Cerebellar nuclear complex (tissue), 1 donor: ENCODE data around the gene RPS3.
"Not testable (repeated sequence)": the region's sequence is repeated elsewhere in the genome, so short reads cannot be mapped to it uniquely, and the experiment has no call there.

ENCODE experiments used
- DNase-seq, 2 experiments: peaks; one replicate each; lab custom pipeline; 2025; lab: John Stamatoyannopoulos, UW

The RPS3 gene

DNA sequence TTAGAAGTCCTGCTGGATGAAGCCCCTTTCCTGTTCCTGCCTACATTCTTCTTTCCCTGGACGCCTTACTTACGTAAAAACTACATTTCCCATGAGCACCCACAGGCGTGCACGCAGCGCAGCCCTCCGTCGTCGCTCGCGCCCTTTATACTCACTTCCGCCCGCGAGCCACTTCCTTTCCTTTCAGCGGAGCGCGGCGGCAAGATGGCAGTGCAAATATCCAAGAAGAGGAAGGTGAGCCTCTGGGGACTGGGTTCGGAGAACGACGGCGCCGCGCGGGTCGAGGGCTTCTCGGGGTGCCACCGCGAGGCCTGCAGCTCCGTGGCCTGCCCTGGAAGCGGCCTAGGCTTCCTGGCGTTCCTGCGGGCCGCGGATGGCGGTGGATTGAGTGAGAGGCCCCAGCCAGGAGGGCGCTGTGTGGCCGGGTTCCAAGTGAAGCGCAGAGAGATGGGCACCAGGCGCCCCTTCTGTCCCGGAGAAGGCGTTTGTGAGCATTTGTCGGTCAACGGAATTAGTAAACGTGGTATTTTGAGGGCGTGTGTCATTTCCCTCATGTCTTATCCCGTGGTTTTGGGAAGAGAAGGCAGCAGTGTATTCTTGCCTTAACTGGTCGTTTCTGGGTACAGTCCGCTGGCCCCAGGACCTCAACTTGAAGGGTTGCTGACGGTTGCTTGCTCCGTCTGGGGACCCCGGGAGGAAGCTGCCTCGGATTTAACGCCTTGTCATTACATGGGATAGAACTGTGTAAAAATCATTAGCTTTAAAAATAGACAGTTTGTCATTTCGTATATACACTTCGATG lies at the start of gene RPS3:
TSS of gene RPS3 (plus strand) at position 175 of the 802 bp plus-strand sequence. CDS start at position 205, 30 bp downstream.
- peak in 1 of 2 experiments; percentile 56 for DNase-seq

DNA sequence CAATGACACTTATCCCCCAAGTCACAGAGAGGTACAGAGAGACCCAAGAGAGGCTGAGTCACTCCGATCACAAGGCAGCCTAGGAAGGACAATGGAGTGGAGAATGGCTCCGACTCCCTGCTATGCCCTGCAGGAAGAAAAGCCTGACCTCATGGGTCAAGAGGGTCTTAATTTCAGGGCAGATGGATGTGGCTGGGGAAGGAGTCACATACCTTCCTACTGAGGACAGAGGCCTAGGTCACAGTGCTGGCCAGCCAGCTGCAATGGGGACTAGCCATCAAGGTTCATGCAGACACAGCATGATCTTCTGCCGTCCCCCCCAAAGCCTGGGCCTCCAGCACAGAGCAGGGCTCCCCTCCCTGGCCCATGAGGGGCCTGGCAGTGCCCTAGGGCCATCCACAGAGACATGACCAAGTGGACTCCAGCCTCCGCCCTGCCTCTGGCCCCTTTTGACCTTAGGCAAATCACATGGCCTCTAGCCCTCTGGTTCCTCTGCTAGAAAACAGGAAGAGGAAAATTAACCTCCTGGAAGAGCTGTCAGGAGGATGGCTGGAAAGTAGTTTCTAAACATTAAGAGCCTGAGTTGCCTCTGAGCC lies 49.7 kb upstream of the RPS3 start:
- no peak for DNase-seq

DNA sequence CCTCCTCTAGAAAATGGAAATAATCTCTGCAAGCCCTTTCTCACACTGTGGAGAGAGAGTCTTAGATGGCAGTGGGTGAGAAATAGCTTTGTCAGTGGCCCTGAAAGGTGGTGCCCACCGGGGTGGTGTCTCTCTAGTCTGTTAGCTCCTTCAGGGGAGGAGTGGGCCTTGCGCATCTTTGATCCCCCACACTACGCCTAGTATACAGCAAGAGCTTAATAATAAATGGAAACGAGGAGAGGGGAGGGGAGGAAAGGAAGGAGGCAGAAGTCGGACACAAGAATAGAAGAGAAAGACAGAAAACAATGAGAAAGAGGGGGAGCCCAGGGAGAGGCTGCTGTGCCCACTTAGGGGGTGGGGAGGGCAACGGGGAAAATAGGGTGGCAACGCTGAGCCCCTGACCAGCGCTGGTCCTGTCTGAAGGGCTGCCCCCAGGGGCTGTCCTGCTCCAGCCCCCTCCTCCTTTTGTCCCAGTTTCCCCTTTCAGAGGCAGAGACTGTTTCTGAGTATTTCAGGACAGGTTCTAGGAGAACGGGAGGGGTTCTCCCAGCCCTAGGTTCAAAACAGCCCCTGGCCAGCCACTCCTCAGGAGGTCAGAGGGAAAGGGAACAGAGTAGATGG lies 49.1 kb upstream of the RPS3 start:
- no peak for DNase-seq

DNA sequence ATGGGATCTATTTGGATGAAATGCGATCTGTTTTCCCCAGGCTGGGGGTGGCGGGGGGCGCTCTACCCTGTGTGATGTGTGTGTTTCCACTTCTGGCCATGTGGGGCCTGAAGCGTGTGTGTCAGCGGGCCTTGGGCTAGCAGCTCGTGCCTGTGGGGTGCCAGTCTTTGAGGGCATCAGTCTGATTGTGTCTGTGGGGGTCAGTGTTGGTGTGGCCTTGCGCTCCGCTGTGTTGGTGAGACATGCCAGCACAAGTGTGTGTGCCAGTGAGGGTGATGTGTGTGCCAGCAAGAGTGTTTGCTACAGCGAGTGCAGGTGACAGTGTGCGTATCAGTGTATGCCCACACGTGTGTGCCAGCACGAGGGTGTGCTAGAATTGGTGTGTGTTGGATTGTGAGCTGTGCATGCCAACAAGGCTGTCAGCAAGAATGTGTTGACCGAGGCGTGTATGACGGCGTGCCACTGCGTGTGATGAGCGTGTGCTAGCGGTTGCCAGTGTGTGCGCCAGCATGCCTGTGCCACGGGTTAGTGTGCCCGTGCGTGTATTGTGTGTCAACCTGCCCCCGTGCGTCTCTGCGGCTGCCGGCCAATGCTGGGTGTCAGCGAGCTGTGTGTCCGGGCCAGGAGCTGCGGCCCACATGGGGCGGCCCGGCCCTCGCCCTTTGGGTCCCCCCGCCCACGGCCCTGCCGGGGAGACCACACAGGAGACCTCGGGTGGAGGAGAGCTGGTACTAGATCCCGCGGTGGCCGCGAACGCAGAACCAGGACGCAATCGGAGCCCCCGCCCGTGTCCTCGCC lies 48.4 kb upstream of the RPS3 start:
- no peak for DNase-seq

DNA sequence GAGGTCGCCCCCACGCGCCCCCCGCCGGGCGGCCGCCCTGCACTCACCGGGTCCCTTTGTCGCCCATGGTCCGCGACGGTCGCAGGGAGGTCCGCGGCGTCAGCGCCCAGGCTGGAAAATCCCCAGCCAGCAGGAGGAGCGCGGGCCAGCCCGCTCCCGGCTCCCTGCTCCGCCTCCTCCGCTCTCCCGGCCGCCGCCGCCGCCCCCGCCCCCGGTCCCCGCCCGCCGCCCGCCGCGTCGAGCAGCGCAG lies 47.9 kb upstream of the RPS3 start, which contains the start of gene ARRB1:
TSS of gene ARRB1 (minus strand) at position 121 of the 250 bp plus-strand sequence. CDS start at position 67, 54 bp downstream.
- DNase-seq: no peak

DNA sequence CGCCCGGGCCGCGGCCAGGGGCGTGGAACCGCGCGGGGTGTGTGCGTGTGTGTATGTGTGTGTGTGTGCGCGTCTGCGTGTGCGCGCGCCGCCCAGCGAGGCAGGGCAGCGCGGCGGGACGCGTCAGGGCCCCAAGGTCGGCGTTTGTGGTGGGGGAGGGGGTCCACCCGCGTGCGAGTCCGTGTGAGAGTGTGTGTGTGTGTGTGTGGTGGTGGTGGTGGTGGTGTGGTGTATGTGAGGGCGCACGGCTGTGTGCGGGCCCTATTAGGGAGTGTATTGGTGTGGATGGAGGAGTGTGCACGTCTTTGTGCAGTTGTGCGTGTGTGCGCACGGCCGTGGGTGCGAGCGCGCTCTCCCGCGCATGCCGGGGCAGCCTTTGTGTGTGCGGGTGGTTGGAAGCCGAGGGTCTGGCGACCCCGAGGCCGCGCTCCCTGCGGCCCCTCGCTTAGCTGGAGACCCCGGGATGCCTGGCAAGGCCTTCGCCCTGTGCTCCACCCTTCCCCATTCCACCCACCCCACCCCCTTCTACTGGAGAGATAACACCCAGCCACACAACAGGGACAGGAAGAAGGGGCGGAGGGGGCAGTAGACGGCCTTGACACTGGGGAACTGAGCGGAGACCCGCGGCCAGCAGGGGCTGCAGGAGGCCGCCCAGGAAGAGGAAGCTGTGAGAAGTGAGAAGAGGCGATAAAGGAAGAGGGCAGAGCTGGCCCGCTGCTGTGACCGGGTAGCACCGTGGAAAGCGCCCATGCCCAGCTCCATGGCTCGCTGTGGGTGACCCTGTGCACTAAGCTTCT lies 47.3 kb upstream of the RPS3 start:
- no peak for DNase-seq

DNA sequence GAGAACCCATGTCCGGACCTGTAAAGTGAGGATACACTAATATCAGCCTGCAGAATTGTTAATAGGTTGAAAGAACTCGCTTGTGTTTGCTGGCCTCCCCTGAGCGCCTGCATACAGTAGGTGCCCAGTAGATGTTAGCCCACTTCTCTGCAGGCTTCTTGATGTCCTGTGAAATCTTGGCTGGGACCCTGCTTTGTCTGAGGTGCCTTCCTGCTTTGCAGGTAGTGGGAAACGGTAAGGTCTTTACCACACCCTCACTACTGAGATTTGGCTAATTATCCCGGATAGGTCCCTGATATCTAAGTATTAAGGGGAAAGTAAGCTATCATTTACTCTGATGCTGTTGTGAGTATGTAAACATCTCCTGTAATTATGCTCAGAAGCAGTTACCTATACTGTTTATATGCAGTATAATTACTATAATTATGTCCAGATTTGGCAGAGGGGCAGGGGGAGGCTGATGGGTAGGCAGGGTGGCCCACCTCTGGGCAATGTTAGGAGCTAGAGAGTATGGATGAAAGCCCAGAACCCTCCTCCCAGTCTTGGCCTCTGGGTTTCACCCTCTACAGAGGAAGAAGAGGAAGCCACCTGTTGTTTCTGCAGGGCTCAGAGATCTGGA lies 46.6 kb upstream of the RPS3 start:
- no peak for DNase-seq

DNA sequence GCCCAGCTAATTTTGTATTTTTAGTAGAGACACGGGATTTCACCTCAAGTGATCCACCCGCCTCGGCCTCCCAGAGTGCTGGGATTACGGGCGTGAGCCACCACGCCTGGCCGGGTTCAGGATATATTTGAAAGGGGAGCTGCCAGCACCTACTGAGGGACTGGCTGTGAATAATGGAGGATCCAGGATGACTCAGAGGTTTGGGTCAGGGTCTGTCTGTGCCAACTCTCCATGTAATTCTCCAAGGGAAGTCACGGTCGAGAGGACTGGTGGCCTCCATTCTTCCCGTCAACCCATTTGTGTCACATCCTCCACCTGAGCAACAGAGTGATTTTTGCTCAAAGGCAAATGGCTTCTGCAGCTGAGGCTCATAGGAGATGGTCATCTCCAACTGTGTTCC lies 44.3 kb upstream of the RPS3 start:
- DNase-seq: no peak

DNA sequence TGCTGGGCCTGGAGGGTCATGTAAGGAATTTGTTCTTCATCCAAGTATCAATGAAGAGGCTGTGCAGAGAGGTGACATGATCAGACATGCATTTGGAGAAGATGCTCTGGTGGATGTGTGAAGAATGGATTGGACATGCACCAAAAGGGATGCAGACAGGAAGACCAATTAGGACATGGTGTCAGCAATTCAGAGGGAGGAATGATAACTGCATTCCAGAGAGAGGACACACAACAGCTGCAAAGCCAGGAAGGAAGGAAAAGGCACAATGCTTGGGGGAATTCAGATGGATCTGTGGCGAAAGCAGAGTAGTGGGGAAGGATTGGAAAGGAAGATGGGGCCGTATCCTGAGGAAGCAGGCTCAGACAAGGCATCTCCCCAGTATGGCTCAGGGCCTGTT lies 42.7 kb upstream of the RPS3 start:
- no peak for DNase-seq

DNA sequence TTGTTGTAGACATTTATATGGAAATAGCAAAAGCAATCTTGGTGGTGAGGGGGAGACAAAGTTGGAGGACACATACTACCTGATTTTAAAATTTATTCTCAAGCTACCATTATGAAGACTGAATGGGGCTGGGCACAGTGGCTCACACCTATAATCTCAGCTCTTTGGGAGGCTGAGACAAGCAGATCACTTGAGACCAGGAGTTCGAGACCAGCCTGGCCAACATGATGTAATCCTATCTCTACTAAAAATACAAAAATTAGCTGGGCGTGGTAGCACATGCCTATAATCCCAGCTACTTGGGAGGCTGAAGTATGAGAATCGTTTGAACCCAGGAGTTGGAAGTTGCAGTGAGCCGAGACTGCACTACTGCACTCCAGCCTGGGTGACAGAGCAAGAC lies 37.0 kb upstream of the RPS3 start:
- DNase-seq: not testable (repeated sequence)

DNA sequence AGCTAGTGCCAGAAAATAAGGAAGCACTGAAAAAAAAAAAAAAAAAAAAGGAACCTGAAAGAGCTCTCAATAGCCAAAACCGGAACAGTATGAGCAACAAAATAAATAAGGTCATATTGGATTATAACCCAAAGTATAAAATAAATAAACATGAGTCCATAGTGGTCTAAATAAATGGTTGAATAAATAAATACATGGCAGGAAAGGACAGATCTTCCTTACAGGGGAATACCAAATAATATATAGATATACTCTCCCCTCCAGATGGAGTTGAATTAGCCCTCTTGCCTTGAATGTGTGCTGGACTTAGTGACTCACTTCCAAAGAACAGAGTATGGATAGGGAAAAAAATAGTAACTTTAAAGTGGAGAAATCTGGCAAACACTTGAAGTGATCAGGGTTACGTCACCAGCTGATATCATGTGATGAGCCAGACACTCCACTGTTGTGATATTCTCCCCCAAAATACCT lies 33.6 kb upstream of the RPS3 start:
- DNase-seq: no peak

DNA sequence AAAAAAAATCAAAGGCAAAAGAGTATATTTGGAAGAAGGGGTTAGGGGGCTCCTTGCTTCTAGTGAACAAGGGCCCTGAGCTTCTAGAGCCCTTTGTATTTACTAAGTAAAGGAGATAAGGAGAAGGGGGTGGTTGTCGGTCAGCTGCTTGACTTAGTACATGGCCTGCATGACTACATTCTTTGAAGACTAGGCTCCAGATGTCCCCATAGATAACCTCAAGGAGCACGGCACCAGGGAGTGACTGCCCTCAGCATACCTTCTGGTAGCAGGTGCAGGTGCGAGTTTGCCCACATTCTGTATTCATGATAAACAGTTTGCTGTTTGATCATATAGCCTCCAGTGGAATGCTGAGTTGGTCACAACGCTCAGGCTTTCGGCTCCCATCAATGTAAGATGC lies 32.5 kb upstream of the RPS3 start:
- not testable (repeated sequence) for DNase-seq

DNA sequence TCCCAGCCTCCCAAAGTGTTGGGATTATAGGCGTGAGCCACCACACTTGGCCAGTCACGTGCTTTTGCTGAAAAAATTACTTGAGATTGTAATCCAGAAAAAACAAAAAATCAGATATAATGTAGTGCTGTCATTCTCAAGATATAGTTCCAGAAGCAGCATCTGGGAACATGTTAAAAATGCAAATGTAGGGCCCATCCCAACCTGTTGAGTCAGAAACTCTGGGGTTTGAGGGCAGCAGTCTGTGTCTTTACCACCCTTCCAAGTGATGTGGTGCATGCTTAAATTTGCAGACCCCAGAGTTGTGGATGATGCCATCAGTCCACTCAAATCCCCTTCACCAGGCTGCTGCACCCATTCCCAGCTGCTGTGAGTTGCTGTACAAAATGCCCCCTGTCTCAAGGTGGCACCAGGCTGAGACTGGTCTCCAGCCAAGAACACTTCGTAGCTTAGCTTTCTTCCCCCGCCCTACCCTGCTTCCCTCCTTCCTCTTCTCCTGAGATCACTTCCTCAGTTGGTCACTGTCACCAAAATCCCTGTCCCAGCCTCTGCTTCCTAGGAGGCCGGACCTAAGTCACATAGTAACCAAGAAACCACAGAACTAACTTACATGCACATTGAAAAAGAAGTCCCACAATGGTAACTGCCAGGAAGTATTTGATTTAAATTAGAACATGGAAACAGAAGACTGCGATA lies 29.6 kb upstream of the RPS3 start:
- DNase-seq: no peak

DNA sequence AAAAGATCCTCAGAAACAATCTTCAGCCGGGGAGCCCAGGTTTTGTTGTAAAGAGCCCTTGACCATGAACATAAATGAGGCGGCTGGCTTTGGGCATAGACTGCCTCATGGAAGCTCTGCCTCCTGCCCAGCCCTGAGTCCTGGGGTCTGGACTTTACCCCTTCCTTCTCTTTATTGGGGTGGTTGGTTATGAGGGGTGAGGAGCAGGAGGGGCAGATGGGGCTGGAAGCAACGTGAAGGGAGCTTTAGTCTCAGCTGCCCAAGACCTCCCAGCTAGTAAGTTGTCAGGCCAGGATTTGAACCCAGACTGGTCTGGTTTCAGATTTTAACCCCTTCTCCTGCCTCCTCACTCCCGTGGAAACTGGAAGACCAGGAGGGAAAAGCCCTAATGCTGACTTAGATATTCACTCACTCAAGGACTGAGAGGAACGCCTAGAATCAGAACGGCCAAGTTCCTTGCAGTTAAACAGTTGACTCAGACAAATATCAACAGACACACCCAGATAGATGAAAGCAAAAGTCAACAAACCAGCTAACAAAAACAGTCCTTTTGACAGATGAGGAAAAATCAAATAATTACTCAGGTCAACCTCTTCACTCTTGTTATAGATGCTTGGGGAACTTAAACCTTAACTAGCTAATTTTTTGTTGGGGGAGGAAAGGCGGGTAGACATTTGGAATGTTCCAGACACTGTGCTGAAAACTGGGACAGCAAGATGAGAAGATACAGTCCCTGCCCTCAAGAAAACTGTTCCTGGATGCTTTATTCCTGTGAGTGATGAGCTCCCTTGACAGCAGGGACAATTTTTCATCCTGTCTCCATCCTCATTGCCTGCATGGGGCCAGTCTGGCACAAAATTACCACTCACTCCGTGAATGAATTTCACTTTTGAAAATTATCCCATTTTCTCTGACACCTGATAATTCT lies 27.1 kb upstream of the RPS3 start:
- DNase-seq: no peak

DNA sequence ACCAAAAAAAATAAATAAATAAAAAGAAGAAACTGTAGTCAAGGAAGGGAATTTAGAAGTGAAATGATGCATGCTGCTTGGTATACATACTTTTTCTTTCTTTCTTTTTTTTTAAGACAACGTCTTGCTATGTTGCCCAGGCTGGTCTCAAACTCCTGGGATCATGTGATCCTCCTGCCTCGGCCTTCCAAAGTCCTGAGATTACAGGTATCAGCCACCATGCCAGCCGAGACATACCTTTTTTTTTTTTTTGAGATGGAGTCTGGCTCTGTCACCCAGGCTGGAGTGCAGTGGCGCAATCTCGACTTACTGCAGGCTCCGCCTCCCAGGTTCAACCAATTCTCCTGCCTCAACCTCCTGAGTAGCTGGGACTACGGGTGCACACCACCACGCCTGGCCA lies 26.1 kb upstream of the RPS3 start:
- no peak for DNase-seq

DNA sequence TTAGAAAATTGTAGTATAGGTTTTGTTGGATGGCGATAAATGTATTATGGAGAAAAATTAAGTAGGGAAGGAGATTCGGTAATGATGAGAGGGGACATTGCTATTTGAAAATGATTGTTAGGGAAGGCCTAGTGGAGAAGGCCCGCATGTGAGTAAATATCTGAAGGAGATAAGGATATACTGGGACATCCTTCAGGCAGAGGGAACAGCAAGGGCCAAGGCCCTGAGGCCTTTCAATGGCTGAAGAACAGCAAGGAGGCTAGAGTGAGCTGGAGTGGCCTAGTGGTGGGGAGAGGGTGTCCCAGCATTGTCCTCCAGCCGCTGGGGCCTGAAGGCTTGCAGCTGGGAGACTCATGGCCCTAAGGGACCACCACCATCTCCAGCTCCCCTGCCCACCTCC lies 24.7 kb upstream of the RPS3 start:
- no peak for DNase-seq

DNA sequence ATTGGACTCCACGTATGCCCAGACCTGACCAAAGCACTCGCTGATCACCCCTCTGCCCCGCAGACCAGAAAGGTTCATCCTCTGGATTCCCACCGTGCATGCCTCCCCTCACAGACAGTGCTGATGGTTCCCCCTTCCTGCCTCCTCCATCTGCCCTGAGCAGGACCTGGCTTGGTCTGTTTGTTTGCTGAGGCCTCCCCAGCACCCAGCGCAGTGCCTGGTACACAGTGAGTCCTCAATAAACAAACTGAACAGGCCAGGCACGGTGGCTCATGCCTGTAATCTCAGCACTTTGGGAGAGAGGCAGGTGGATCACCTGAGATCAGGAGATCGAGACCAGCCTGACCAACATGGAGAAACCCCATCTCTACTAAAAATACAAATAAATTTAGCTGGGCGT lies 23.7 kb upstream of the RPS3 start:
- no peak for DNase-seq

DNA sequence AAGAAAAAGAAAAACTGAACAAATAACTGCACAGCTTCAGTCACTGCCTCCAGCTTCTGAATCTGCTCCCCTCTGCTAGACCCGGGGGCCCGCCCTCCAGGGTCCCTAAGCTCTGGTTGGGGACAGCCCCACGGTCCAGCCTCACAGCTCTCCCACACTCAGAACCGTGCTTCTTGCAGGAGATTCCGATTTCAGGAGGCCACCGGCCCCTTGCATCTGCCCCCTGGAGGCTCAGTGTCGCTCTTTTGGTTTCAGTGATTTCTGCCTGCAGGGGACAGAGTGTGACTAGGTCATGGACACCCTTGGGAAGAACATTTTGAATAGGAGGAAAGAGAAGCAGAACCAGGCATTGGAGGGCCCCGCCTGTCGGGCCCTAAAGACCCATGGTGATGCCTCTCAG lies 23.1 kb upstream of the RPS3 start:
- no peak for DNase-seq

DNA sequence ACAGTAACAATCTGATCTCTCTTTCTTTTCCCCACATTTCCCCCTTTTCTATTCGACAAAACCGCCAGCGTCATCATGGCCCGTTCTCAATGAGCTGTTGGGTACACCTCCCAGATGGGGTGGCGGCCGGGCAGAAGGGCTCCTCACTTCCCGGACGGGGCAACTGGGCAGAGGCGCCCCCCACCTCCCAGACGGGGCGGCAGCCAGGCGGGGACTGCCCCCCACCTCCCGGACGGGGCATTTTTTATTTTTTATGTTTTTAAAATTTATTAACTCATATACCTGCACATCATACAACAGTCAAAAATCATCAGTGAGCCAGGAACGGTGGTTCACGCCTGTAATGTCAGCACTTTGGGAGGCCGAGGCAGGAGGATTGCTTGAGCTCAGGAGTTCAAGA lies 20.5 kb upstream of the RPS3 start:
- DNase-seq: not testable (repeated sequence)
